Mesendoderm (in vitro differentiated cells): ENCODE measurements around the gene TMEM139.
A peak's percentile ranks its signal among the peaks of the same experiment; 100 is the strongest.

Experiments
- DNase-seq: peaks from one replicate; pipeline ENCODE4 v3.0.0; 2013
- H2AK5ac ChIP-seq: 2 replicates; pipeline ENCODE4 v1.6.1; 2013; ENCODE audit warnings: low read length, inconsistent platforms
- H2BK120ac ChIP-seq: 2 replicates; pipeline ENCODE4 v1.6.1; 2013; ENCODE audit warnings: low read depth, mild to moderate bottlenecking, low read length, moderate library complexity, mixed read lengths
- H2BK15ac ChIP-seq: replicated peaks from 2 replicates; pipeline ENCODE4 v1.6.1; 2013; ENCODE audit warnings: low read depth, mild to moderate bottlenecking, moderate library complexity
- H2BK5ac ChIP-seq: 2 replicates; pipeline ENCODE4 v1.6.1; 2013; ENCODE audit warnings: low read length, inconsistent platforms
- H3K18ac ChIP-seq: 2 replicates; pipeline ENCODE4 v1.6.1; 2013; ENCODE audit warnings: mild to moderate bottlenecking, low read length, mixed read lengths
- H3K23ac ChIP-seq: one replicate; pipeline ENCODE4 v1.6.1; 2013; ENCODE audit warnings: low read length
- H3K27ac ChIP-seq: 2 replicates; pipeline ENCODE4 v1.5.1; 2013; ENCODE audit warnings: low read depth, mild to moderate bottlenecking, inconsistent platforms, low read length, moderate library complexity
- H3K27me3 ChIP-seq: 2 replicates; pipeline ENCODE4 v1.6.1; 2013; ENCODE audit warnings: low read length, control low read depth, mild to moderate bottlenecking, inconsistent platforms; ENCODE audit not compliant: insufficient read depth, poor library complexity
- H3K36me3 ChIP-seq: 2 replicates; pipeline ENCODE4 v1.6.1; 2013; ENCODE audit warnings: low read length, inconsistent platforms; ENCODE audit not compliant: control insufficient read depth, insufficient read depth
- H3K4ac ChIP-seq: one replicate; pipeline ENCODE4 v1.6.1; 2013; ENCODE audit warnings: low read depth, mild to moderate bottlenecking, low read length, moderate library complexity
- H3K4me1 ChIP-seq: 2 replicates; pipeline ENCODE4 v1.6.1; 2013; ENCODE audit warnings: low read depth, low read length, inconsistent platforms; ENCODE audit not compliant: control insufficient read depth
- H3K4me2 ChIP-seq: 2 replicates; pipeline ENCODE4 v1.6.1; 2013; ENCODE audit warnings: low read length
- H3K4me3 ChIP-seq: 2 replicates; pipeline ENCODE4 v1.5.1; 2013; ENCODE audit warnings: mild to moderate bottlenecking, low read length
- H3K56ac ChIP-seq: one replicate; pipeline ENCODE4 v1.6.1; 2013; ENCODE audit warnings: low read length
- H3K79me1 ChIP-seq: 2 replicates; pipeline ENCODE4 v1.6.1; 2013; ENCODE audit warnings: low read length, inconsistent platforms
- H3K79me2 ChIP-seq: 2 replicates; pipeline ENCODE4 v1.6.1; 2013; ENCODE audit warnings: mild to moderate bottlenecking, low read length; ENCODE audit not compliant: control insufficient read depth, insufficient read depth
- H3K9ac ChIP-seq: 2 replicates; pipeline ENCODE4 v1.6.1; 2013; ENCODE audit warnings: low read length, inconsistent platforms
- H4K5ac ChIP-seq: one replicate; pipeline ENCODE4 v1.6.1; 2013; ENCODE audit warnings: low read length
- H4K8ac ChIP-seq: one replicate; pipeline ENCODE4 v1.6.1; 2013; ENCODE audit warnings: low read depth, mild to moderate bottlenecking, control low read depth, low read length, moderate library complexity
- WGBS: extraction: QIAGEN DNeasy Blood & Tissue Kit; methylation state at CpG from one replicate; pipeline ENCODE4 v1.1.7; 2013; ENCODE audit warnings: low lambda C conversion rate, missing lambda C conversion rate; ENCODE audit not compliant: insufficient coverage; ENCODE audit errors: extremely low coverage; 5-methylcytosine and 5-hydroxymethylcytosine counted together

The TMEM139 gene

GRCh38 chr7:143300959-143301935 lies 16.5 kb downstream of the TMEM139 start:
- H3K79me2 ChIP-seq = no peaks in the 10 kb centered on the region
- no peak overlapping the region for H4K5ac ChIP-seq
- H3K36me3 ChIP-seq = peaks cover 26% of the 10 kb centered on the region
- no peak overlapping the region for H3K4ac ChIP-seq
- no peak overlapping the region for H3K9ac ChIP-seq
- H3K56ac ChIP-seq = no peak overlapping the region
- H3K4me2 ChIP-seq = no peak overlapping the region
- H2BK120ac ChIP-seq = no peak overlapping the region
- H3K4me3 ChIP-seq = no peak overlapping the region
- no peak overlapping the region for H2BK5ac ChIP-seq
- DNase-seq = no peak
- no peak overlapping the region for H4K8ac ChIP-seq
- H3K23ac ChIP-seq = no peak overlapping the region
- H3K27ac ChIP-seq = no peak overlapping the region
- no peaks in the 10 kb centered on the region for H3K27me3 ChIP-seq
- H3K79me1 ChIP-seq = peaks cover 4% of the 10 kb centered on the region
- no peak overlapping the region for H3K18ac ChIP-seq
- no peak overlapping the region for H2AK5ac ChIP-seq
- H3K4me1 ChIP-seq = no peaks in the 10 kb centered on the region
- no peak overlapping the region for H2BK15ac ChIP-seq
- no CpG with 5 or more reads among the region's 8 CpGs for WGBS

- H3K27me3 ChIP-seq = no peaks in the 10 kb centered on the region
- H3K4me1 ChIP-seq = no peaks in the 10 kb centered on the region
- no peaks in the 10 kb centered on the region for H3K79me2 ChIP-seq
- no CpG with 5 or more reads among the region's 10 CpGs for WGBS
- H2AK5ac ChIP-seq = no peak overlapping the region
- H3K4me2 ChIP-seq = no peak overlapping the region
- no peak overlapping the region for H3K27ac ChIP-seq
- DNase-seq = no peak
- H2BK120ac ChIP-seq = no peak overlapping the region
- peaks cover 24% of the 10 kb centered on the region for H3K36me3 ChIP-seq
- H3K4ac ChIP-seq = no peak overlapping the region
- no peak overlapping the region for H3K9ac ChIP-seq
- H3K79me1 ChIP-seq = peaks cover 4% of the 10 kb centered on the region
- no peak overlapping the region for H2BK5ac ChIP-seq
- no peak overlapping the region for H3K56ac ChIP-seq
- H3K18ac ChIP-seq = no peak overlapping the region
- H4K5ac ChIP-seq = no peak overlapping the region
- H4K8ac ChIP-seq = no peak overlapping the region
- no peak overlapping the region for H2BK15ac ChIP-seq
- no peak overlapping the region for H3K4me3 ChIP-seq
- no peak overlapping the region for H3K23ac ChIP-seq
Measured at GRCh38 chr7:143303733-143304132, 19.0 kb downstream of the TMEM139 start.

GRCh38 chr7:143304938-143305337 lies 20.2 kb downstream of the TMEM139 start:
- Histone ChIP-seq H3K27ac (no peak overlapping the region), H3K4ac (no peak overlapping the region), H3K36me3 (peaks cover 24% of the 10 kb centered on the region)

GRCh38 chr7:143305423-143306070 lies 20.8 kb downstream of the TMEM139 start:
- Histone ChIP-seq H4K8ac (no peak overlapping the region), H2BK15ac (no peak overlapping the region), H2BK120ac (no peak overlapping the region), H3K18ac (no peak overlapping the region), H3K9ac (no peak overlapping the region), H3K56ac (no peak overlapping the region), H3K4ac (no peak overlapping the region), H3K36me3 (peaks cover 20% of the 10 kb centered on the region), H3K4me1 (no peaks in the 10 kb centered on the region), H3K4me3 (no peak overlapping the region), H3K79me1 (peaks cover 2% of the 10 kb centered on the region), H3K23ac (no peak overlapping the region), H3K27me3 (no peaks in the 10 kb centered on the region), H2BK5ac (no peak overlapping the region), H3K4me2 (no peak overlapping the region), H3K79me2 (no peaks in the 10 kb centered on the region), H2AK5ac (no peak overlapping the region), H4K5ac (no peak overlapping the region), H3K27ac (no peak overlapping the region)
- WGBS = 100% methylated on average over 1 of the region's 10 CpGs
- DNase-seq = peak; percentile 66

More at GRCh38 chr7:143304938-143305337, 20.2 kb downstream of the TMEM139 start:
- H3K18ac ChIP-seq = no peak overlapping the region
- peaks cover 4% of the 10 kb centered on the region for H3K79me1 ChIP-seq
- no peak overlapping the region for H3K4me3 ChIP-seq
- WGBS = no CpG with 5 or more reads among the region's 6 CpGs
- no peak overlapping the region for H4K8ac ChIP-seq
- H3K27me3 ChIP-seq = no peaks in the 10 kb centered on the region
- H4K5ac ChIP-seq = no peak overlapping the region
- no peak overlapping the region for H2BK15ac ChIP-seq
- no peaks in the 10 kb centered on the region for H3K79me2 ChIP-seq
- H3K4me1 ChIP-seq = no peaks in the 10 kb centered on the region
- H3K23ac ChIP-seq = no peak overlapping the region
- H3K9ac ChIP-seq = no peak overlapping the region
- no peak for DNase-seq
- H2BK5ac ChIP-seq = no peak overlapping the region
- H2BK120ac ChIP-seq = no peak overlapping the region
- no peak overlapping the region for H3K56ac ChIP-seq
- no peak overlapping the region for H3K4me2 ChIP-seq
- H2AK5ac ChIP-seq = no peak overlapping the region

- Histone ChIP-seq H3K56ac (no peak overlapping the region), H3K9ac (no peak overlapping the region), H3K79me1 (peaks cover 2% of the 10 kb centered on the region), H3K23ac (no peak overlapping the region), H2BK120ac (no peak overlapping the region), H3K79me2 (no peaks in the 10 kb centered on the region), H3K27ac (no peak overlapping the region), H3K27me3 (no peaks in the 10 kb centered on the region), H2BK15ac (no peak overlapping the region), H3K4me1 (no peaks in the 10 kb centered on the region), H3K36me3 (peaks cover 13% of the 10 kb centered on the region), H4K5ac (no peak overlapping the region), H2BK5ac (no peak overlapping the region), H3K18ac (no peak overlapping the region), H2AK5ac (no peak overlapping the region), H3K4ac (no peak overlapping the region), H3K4me3 (no peak overlapping the region), H4K8ac (no peak overlapping the region), H3K4me2 (no peak overlapping the region)
- DNase-seq = no peak
- no CpG with 5 or more reads among the region's 2 CpGs for WGBS
Measured at GRCh38 chr7:143308632-143309031, 23.9 kb downstream of the TMEM139 start.
